ENCODE results near the gene ADGRV1.

DNA sequence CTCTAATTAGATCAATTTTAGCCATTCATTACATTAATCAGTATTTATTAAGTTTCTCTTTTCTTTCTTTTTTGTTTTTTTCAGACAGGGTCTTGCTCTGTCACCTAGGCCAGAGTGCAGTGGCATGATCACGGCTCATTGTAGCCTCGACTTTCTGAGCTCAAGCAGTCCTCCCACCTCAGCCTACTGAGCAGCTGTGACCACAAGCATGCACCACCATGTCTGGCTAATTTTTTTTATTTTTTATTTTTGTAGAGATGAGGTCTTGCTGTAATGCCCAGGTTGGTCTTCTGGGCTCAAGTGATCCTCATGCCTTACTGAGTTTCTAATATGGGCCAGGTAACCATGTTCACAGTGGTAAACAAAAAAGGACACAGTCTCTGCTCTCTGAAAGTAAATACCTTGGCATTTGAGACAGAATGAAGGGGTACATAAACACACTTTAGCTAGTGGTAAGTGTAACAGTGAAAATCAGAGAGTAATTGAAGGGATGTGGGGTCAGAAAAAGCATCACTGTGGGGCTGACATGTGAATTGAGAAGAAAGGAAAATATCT is 336.3 kb downstream of the ADGRV1 start:
- TF ChIP-seq, protein P1, sequence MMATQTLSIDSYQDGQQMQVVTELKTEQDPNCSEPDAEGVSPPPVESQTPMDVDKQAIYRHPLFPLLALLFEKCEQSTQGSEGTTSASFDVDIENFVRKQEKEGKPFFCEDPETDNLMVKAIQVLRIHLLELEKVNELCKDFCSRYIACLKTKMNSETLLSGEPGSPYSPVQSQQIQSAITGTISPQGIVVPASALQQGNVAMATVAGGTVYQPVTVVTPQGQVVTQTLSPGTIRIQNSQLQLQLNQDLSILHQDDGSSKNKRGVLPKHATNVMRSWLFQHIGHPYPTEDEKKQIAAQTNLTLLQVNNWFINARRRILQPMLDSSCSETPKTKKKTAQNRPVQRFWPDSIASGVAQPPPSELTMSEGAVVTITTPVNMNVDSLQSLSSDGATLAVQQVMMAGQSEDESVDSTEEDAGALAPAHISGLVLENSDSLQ (IDR thresholded peaks at IDR 0.05), result no peak
- TF ChIP-seq ARNT (IDR thresholded peaks at IDR 0.05), result no peak
- TF ChIP-seq NFRKB (IDR thresholded peaks at IDR 0.05), result no peak
- no peak for TF ChIP-seq ZNF384 (IDR thresholded peaks at IDR 0.05)
- no peak for TF ChIP-seq TARDBP (IDR thresholded peaks at IDR 0.05)
